Kidney tubule cell (primary cell): ENCODE results near the gene COL3A1.

Experiments
- DNase-seq: peaks from one replicate; pipeline ENCODE4 v3.0.0-alpha.2; 2018; ENCODE audit warnings: low spot score

Gene COL3A1

GRCh38 chr2:188974164-188974563 lies at the start of gene COL3A1:
Gene COL3A1, plus strand, starts transcription at chr2:188974373. Its CDS starts 117 bp downstream, at chr2:188974490.
- DNase-seq: no peak

- no peak for DNase-seq
Observed at GRCh38 chr2:188928643-188929042, 45.5 kb upstream of the COL3A1 start.

GRCh38 chr2:188931361-188931760 lies 42.8 kb upstream of the COL3A1 start:
- no peak for DNase-seq

DNA sequence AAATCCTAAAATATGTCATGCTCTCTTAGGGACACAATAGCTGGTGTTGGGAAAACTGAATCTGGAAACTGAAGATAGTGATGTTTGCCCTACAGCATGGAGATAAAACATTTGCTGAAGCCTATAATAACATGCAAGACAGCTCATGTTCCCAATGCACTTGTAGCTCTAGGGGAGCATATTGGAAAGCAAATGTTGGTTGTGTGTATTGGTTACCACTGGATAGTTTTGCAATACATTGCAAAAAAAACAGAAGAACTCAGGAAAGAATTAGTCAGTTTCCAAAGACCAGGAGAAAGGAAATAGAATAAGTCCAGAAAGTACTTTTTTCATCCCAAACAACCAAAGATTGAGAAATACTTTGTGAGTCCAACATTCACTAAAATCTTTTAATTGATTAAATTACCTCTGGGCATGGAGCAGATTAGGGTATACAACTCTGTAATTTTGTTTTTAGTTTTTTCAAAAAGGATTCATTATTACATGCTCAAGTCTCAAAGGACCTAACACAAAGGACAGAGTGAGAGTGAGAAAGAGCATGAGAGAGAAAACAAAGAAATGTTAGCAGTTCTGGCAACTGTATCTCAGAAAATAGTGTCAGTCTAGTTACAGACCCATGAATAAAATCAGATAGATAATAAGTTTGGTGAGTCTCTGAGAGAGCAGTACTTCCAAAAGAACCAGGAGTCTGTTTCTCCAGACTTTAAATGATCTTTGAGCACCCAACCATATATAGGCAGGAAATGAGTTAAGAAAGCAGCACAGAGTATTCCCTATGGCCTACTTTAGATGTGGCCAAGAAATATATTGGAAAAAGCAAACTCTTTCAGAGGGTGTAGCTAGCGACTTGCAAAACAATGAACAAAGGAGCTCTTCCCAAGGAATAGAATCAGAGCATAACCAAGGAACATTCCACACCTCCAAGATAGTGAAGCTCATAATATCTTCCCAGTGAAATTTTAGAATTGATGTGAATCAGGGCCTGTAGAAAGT lies 36.6 kb upstream of the COL3A1 start:
- no peak for DNase-seq

- no peak for DNase-seq
Observed at GRCh38 chr2:188940171-188940570, 34.0 kb upstream of the COL3A1 start.

GRCh38 chr2:188944442-188944841 lies 29.7 kb upstream of the COL3A1 start:
- no peak for DNase-seq

DNA sequence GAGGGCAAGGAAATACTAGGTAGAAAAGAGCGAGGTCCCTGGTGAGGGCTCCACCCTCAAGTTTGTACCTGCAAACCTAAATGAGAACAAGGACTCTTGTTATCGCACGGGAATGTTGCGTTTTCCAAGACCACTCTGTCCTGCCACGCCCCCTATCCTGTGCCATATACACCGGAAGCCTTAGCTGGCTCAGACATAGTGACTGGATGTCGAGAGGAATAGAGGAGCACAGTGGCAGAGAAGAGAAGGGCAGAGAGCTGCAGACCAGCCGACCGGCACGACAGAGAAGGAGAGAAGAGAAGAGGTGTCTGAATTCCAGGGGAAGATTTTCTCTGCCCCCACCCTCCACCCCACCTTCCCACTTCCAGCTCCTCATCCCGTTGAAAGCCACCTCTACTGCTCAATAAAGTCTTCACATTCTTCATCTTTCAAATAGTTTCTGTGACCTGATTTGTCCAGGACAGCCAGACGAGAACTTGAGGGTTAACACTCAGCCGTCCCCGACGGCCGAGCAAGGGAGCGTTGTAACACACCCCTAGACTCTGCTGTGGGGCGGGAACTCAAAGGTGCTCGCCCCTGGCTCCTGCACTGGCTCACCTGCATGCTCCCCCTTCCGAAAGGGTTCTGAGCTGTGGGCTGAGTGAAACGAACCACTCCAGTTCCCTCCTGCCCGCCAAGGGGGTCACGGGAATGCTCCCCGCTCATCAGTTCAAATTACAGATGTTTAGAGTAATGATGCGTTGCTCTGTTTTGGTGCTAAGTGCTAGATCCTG lies 24.9 kb upstream of the COL3A1 start:
- no peak for DNase-seq

DNA sequence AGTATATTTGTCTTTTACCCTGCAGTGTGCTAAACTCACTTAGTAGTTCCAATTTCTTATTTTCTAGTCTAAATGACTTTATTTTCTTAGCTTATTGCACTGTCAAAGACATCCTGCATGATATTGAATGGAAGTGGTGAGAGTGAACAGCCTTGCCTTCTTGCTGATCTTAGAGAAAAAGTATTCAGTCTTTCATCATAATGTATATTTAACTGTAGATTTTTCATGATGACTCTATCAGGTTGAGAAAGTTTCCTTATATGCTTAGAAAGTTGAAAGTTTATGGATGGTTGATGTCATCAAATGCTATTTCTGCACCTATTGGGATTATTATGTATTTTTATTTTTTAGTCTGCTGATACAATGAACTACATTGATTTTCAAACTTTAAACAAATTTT lies 21.3 kb upstream of the COL3A1 start:
- DNase-seq: no peak

GRCh38 chr2:188956290-188956689 lies 17.9 kb upstream of the COL3A1 start:
- DNase-seq: no peak

GRCh38 chr2:188956961-188957360 lies 17.2 kb upstream of the COL3A1 start:
- DNase-seq: no peak

DNA sequence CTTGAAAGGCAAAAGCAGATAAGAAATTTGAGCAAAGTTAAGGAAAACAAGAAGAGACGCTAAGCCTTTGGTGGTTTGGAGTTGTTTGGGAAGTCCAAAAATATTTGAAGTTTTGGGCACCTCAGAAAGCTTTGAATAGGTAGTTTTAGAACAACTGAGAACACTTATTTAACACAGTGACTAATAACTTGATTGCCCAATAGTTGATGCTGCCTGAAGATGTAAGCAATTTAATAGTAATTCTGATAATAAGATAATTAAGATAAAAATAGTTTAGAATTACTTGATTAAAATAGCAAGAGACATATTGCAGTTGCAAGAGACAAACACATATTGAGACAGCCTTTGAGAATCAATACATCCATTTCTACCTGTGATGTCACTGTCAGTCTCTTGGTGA lies 16.5 kb upstream of the COL3A1 start:
- DNase-seq: no peak

DNA sequence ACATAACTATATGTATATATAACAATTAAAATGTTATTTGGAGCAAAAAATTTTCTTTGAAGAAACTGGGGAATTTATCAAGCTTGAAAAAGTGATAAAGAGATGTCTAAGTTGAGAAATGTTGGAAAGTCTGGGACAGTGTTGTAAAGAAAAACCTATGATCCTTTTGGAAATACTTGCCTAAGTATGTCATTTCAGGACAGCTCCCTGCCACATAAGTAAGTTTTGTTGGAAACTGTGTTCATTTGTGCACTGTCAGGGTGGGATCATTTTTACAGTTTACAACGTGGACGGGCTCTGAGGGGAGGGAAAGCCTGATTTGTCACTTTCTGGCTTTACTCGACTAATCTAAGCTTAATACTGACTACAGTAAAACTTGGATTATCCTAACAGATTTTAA lies 10.4 kb upstream of the COL3A1 start:
- no peak for DNase-seq

GRCh38 chr2:188964976-188965546 lies 9.1 kb upstream of the COL3A1 start:
- DNase-seq: no peak

GRCh38 chr2:188965563-188965962 lies 8.6 kb upstream of the COL3A1 start:
- no peak for DNase-seq

DNA sequence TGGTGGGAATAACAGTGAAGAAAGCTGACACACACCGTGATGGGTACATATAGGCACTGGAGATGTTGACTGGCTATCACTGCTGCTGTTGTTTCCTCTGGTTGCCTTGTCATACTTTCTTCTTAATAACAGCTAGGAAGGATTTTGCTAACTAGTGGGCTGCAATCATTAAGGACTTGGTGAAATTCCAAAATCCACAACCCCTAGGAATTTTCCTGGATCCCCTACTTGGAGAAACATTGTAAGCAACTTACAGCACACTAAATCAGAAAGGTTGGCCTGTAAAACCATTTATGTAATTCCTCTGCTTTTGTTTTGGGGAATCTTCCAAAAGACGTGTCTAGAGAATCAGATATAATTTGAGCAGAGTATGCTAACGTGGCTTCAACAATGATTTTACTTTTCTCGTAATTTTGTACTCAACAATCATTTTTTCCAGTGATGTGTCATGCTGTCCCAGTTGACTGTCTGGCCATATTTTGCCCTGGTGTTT lies 8.0 kb upstream of the COL3A1 start:
- DNase-seq: no peak

GRCh38 chr2:188966728-188967440 lies 7.3 kb upstream of the COL3A1 start:
- DNase-seq: no peak

DNA sequence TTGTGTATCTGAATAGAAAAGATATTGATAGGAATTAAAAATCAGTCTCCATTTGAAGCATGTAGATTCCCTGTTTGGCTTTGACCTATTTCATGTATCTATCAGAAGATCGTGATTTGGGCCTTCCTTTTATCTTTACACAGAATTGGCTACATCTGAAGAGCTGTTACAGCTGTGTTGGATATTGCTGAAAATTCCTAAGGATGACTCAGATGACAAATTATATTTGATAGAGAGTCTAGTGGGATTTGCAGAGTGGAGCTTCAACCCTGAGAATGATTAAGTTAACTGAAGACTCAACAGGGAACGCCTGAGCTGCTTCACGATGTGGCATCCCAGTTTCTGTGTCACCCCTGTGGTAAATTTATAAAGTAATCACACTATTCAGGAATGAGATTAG lies 4.9 kb upstream of the COL3A1 start:
- peak; percentile 11 for DNase-seq

GRCh38 chr2:188969651-188970050 lies 4.5 kb upstream of the COL3A1 start:
- no peak for DNase-seq

DNA sequence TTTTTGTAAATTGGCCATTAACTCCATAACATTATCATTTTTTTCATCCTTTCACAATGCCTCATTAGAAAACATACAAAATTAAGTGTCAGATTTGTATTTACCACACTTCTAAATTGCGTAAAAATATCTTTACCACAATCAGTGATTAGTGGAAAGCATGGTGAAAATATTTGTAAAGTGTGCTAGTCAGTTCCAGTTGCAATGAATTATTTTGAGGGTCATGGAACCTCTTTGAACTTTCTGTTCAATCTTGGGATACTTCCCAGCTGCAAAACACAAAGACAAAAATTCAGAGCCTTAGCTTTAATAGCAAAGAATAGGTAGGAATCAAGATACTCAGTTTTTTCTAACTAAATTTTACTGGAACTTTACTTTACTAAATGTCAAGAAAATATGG lies 4.0 kb upstream of the COL3A1 start:
- no peak for DNase-seq

GRCh38 chr2:188971432-188971861 lies 2.7 kb upstream of the COL3A1 start:
- DNase-seq: no peak

DNA sequence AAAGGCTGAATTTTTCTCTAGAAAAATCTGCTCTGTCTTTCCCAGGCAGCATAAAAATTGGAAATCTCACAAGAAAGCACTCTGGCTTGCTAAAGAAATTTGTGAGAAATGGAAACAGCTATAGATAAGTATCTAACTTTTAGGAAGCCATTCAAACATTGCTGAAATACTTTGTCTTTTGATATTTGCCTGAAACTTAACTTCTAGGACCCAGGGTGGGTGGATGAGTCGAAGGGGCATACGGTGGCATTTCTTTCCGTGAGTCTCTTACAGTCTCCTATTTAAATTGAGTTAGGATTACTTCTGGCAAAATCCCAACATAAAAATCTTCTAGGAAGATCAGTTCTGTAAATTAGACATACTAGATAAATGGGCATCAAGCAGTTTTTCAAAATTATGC lies 532 bp upstream of the COL3A1 start:
- no peak for DNase-seq
